K562 (cell line): Measurements from ENCODE around the gene CLCN6. TPM values are rescaled to one million over a fixed set of nuclear protein-coding genes. Genes with fewer than 3 reads are reported as not detected.

ENCODE experiments used
- BDP1 ChIP-seq: IDR thresholded peaks from 3 replicates; pipeline ENCODE4 v1.6.1; 2011; ENCODE audit not compliant: insufficient read length, insufficient read depth
- CEBPG ChIP-seq, 3 experiments: fragments of 200-800 bp in 1 of 3; sonication (Bioruptor generic) in 1 of 3; sonication (generic) in 1 of 3; formaldehyde crosslinking in 1 of 3; IDR thresholded peaks in 2 of 3; conservative IDR thresholded peaks in 1 of 3; 2 replicates each; pipeline versions ENCODE4 v1.6.1 to v1.8.0; 2016 to 2022; ENCODE audit warnings: missing compliant biosample characterization in 2 of 3, missing genetic modification characterization in 2 of 3, mild to moderate bottlenecking in 1 of 3, missing genetic modification reagents in 1 of 3
- CXXC5 ChIP-seq: fragments of 250-450 bp; sonication (Bioruptor Pico); IDR thresholded peaks from 2 replicates; pipeline ENCODE4 v1.8.0; 2022; ENCODE audit warnings: inconsistent platforms, mild to moderate bottlenecking, moderate library complexity
- DACH1 ChIP-seq: fragments of 450-650 bp; IDR thresholded peaks from 2 replicates; pipeline ENCODE4 v1.6.1; 2018; ENCODE audit not compliant: partially characterized antibody
- IFI16 ChIP-seq: fragments of 250-450 bp; sonication (Bioruptor Pico); IDR thresholded peaks from 2 replicates; pipeline ENCODE4 v2.1.2; 2022; ENCODE audit warnings: mild to moderate bottlenecking, inconsistent platforms
- KLF10 ChIP-seq: fragments of 250-450 bp; sonication (Bioruptor Pico); IDR thresholded peaks from 2 replicates; pipeline ENCODE4 v1.6.1; 2021; ENCODE audit warnings: matching md5 sums
- KLF6 ChIP-seq: fragments of 250-450 bp; sonication (Bioruptor Pico); IDR thresholded peaks from 2 replicates; pipeline ENCODE4 v1.4.0; 2020; ENCODE audit warnings: mild to moderate bottlenecking, moderate library complexity, borderline replicate concordance
- MCM3 ChIP-seq: fragments of 450-650 bp; IDR thresholded peaks from 2 replicates; pipeline ENCODE4 v1.6.1; 2016
- MCM5 ChIP-seq: fragments of 450-650 bp; IDR thresholded peaks from 2 replicates; pipeline ENCODE4 v1.6.1; 2016; ENCODE audit warnings: low read depth
- NCOA6 ChIP-seq: fragments of 450-650 bp; IDR thresholded peaks from 2 replicates; pipeline ENCODE4 v1.6.1; 2017; ENCODE audit warnings: mild to moderate bottlenecking
- NUFIP1 ChIP-seq: fragments of 450-650 bp; IDR thresholded peaks from 2 replicates; pipeline ENCODE4 v1.6.1; 2018; ENCODE audit not compliant: partially characterized antibody
- PHF20 ChIP-seq: fragments of 450-650 bp; IDR thresholded peaks from 2 replicates; pipeline ENCODE4 v1.6.1; 2018; ENCODE audit not compliant: partially characterized antibody
- PHTF2 ChIP-seq: fragments of 250-450 bp; sonication (Bioruptor Pico); IDR thresholded peaks from 2 replicates; pipeline ENCODE4 v1.5.0; 2021; ENCODE audit warnings: mild to moderate bottlenecking
- POU5F1 ChIP-seq: fragments of 150-350 bp; IDR thresholded peaks from 2 replicates; pipeline ENCODE4 v1.6.1; 2014; ENCODE audit warnings: borderline replicate concordance, low read length, low read depth, mild to moderate bottlenecking; ENCODE audit not compliant: partially characterized antibody
- RBFOX2 ChIP-seq: fragments of 200-400 bp; formaldehyde crosslinking; IDR thresholded peaks from 2 replicates; pipeline ENCODE4 v1.6.1; 2017; ENCODE audit warnings: low read depth, mild to moderate bottlenecking, low read length, moderate library complexity
- SIN3B ChIP-seq: fragments of 450-650 bp; IDR thresholded peaks from 2 replicates; pipeline ENCODE4 v1.6.1; 2017; ENCODE audit warnings: low read depth, mild to moderate bottlenecking, moderate library complexity
- SMARCC2 ChIP-seq: fragments of 450-650 bp; IDR thresholded peaks from 2 replicates; pipeline ENCODE4 v1.6.1; 2017; ENCODE audit warnings: antibody characterized with exemption, moderate library complexity, mild to moderate bottlenecking, low read depth
- SNRNP70 ChIP-seq: fragments of 200-400 bp; formaldehyde crosslinking; optimal IDR thresholded peaks from 2 replicates; pipeline ENCODE3; 2017; ENCODE audit warnings: low read depth, low read length
- THRAP3 ChIP-seq: fragments of 450-650 bp; IDR thresholded peaks from 2 replicates; pipeline ENCODE4 v1.6.1; 2016; ENCODE audit warnings: mild to moderate bottlenecking, inconsistent platforms, borderline replicate concordance
- TSC22D4 ChIP-seq: fragments of 450-650 bp; IDR thresholded peaks from 2 replicates; pipeline ENCODE4 v1.6.1; 2016; ENCODE audit warnings: missing genetic modification characterization, missing biosample characterization, control low read depth
- ZNF165 ChIP-seq: fragments of 250-450 bp; sonication (Bioruptor Pico); IDR thresholded peaks from 2 replicates; pipeline ENCODE4 v1.4.0; 2020; ENCODE audit warnings: borderline replicate concordance
- ZNF311 ChIP-seq: fragments of 250-450 bp; sonication (Bioruptor Pico); IDR thresholded peaks from 2 replicates; pipeline ENCODE4 v1.4.0; 2020; ENCODE audit warnings: mild to moderate bottlenecking, moderate library complexity
- ZNF316 ChIP-seq: fragments of 450-650 bp; IDR thresholded peaks from 2 replicates; pipeline ENCODE4 v1.6.1; 2016
- ZNF449 ChIP-seq: fragments of 250-450 bp; sonication (Bioruptor Pico); IDR thresholded peaks from 2 replicates; pipeline ENCODE4 v1.8.0; 2022; ENCODE audit warnings: moderate library complexity, mild to moderate bottlenecking, inconsistent platforms
- ZNF740 ChIP-seq, 3 experiments: fragments of 200-800 bp in 1 of 3; sonication (Bioruptor generic) in 1 of 3; sonication (generic) in 1 of 3; formaldehyde crosslinking in 1 of 3; IDR thresholded peaks; 2 replicates each; pipeline versions ENCODE4 v1.6.1 to v1.8.0; 2016 to 2022; ENCODE audit warnings: mild to moderate bottlenecking in 2 of 3, missing compliant biosample characterization in 2 of 3, missing genetic modification characterization in 2 of 3, missing genetic modification reagents in 1 of 3
- ZNF75A ChIP-seq: fragments of 450-650 bp; formaldehyde crosslinking; IDR thresholded peaks from 2 replicates; pipeline ENCODE4 v1.4.0; 2020; ENCODE audit warnings: mild to moderate bottlenecking
- polyA plus RNA-seq, 8 experiments: library from polyadenylated mRNA; depleted of rRNA in 4 of 8; stranded (reverse) in 5 of 8; unstranded in 3 of 8; fragments of >200 nt; fragmentation: Nextera tagmentation in 2 of 8; fragmentation: Illumina TruSeq in 1 of 8; extraction: Ambion mirVana in 2 of 8; extraction: Trizol in 1 of 8; gene quantifications; 2 replicates each; pipeline versions ENCODE4 v1.2.1 to v1.2.3, GENCODE V29; 2011 to 2014; ENCODE audit warnings: inconsistent platforms in 1 of 8, missing spikeins in 1 of 8
- total RNA-seq, 7 experiments: library from RNA; depleted of rRNA in 6 of 7; stranded (reverse); fragments of >200 nt in 6 of 7; fragmentation: Illumina TruSeq in 2 of 7; extraction: Trizol in 2 of 7; gene quantifications; 2 replicates each; pipeline versions ENCODE4 v1.2.1 to v1.2.3, GENCODE V29; 2011 to 2021; ENCODE audit warnings: low replicate concordance in 1 of 7
- TF ChIP-seq, protein P1 (sequence below): sonication (generic); formaldehyde crosslinking; IDR thresholded peaks from 2 replicates; pipeline ENCODE4 v1.8.0; 2022; ENCODE audit warnings: missing genetic modification reagents, mild to moderate bottlenecking, borderline replicate concordance

CLCN6 gene
- total and polyA plus RNA-seq, 9 of the 15 experiments (the other 6 are each of a cell fraction or from before 2014, with no cell fraction given): 2.0 to 21.8 (median 13.6) TPM

DNA sequence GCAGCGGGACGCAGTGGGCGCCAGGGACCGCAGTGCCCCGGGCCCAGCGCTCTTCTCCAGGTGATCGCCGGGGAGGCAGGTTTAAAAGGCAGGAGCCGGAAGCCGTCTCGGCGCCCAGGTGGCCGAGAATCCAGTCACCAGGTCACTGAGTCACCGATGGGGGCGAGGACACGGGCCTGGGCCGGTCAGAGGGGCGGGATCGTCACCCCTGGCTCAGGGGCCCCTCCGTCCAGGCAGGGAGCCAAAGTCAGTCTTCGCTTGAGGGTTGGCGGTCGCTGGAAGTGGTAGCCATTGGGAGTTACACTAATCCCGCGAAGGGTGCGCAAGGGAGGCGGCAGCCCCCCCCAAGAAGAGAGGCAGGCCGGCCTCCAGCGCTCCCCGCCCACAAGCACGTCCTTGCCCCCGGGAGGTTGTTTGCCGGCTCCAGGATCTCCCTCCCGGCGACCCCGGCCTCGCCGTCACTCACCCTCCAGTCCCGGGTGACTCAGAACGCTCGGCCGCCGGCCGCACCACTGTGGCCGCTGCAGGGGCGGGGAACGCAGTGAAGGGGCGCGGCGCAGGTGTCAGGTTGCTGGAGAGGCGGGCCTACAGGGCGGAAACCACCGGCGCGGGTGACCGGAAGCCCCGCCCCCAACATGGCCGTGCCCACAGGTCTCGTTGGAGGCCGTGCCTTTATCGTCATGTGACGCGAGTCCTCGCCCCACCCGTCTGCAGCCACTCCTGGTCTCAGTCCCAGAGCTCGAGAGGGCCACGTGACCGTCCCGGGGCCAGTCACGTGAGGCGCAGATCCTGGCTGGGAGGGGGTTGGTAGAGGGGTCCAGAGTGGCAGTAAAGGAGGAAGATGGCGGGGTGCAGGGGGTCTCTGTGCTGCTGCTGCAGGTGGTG lies at the start of gene CLCN6, which contains the start of gene MTHFR (continued):
- TF ChIP-seq KLF10 (CRISPR knock-in tag) (no peak), TSC22D4 (tag) (no peak), NCOA6 (no peak), ZNF311 (CRISPR knock-in tag) (0 out of 2 replicates have a peak, but pooled peaks have one; percentile 5), IFI16 (no peak), MCM3 (no peak), DACH1 (no peak), KLF6 (peak; percentile 85), RBFOX2 (peak; percentile 99), SIN3B (no peak), THRAP3 (no peak), ZNF316 (0 out of 2 replicates have a peak, but pooled peaks have one; percentile 2), MCM5 (no peak), PHF20 (no peak), NUFIP1 (no peak), SMARCC2 (peak; percentile 76), SNRNP70 (no peak), CXXC5 (CRISPR knock-in tag) (peak; percentile 96), ZNF449 (CRISPR knock-in tag) (no peak), ZNF75A (no peak), BDP1 (no peak), ZNF740 (CRISPR knock-in tag; IDR thresholded peaks at IDR 0.05) (peak; percentile 96), ZNF740 (tag; IDR thresholded peaks at IDR 0.05) (peak in 1 of 2 experiments; percentile 76; a peak in 1 of 4 replicates), PHTF2 (no peak), CEBPG (CRISPR knock-in tag; IDR thresholded peaks at IDR 0.05) (peak; percentile 8; the same call in 1 of the 2 replicates), CEBPG (tag; conservative IDR thresholded peaks at IDR 0.05 in 1 of 2, IDR thresholded peaks at IDR 0.05 in 1 of 2) (no peak), POU5F1 (peak; percentile 68), ZNF165 (CRISPR knock-in tag) (0 out of 2 replicates have a peak, but pooled peaks have one; percentile 79)
- TF ChIP-seq, protein P1, sequence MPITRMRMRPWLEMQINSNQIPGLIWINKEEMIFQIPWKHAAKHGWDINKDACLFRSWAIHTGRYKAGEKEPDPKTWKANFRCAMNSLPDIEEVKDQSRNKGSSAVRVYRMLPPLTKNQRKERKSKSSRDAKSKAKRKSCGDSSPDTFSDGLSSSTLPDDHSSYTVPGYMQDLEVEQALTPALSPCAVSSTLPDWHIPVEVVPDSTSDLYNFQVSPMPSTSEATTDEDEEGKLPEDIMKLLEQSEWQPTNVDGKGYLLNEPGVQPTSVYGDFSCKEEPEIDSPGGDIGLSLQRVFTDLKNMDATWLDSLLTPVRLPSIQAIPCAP (CRISPR knock-in tag): no peak
